H9 (cell line): ENCODE data around the gene MYOM1. TPM values are rescaled to one million over a fixed set of nuclear protein-coding genes. Genes with fewer than 3 reads are reported as not detected.

Experiments
- DNase-seq: peaks from one replicate; pipeline ENCODE4 v3.0.0-alpha.2; 2017
- H2AFZ ChIP-seq: one replicate; pipeline ENCODE4 v1.6.1; 2013; ENCODE audit warnings: mild to moderate bottlenecking, low read length, control low read depth, moderate library complexity
- H2AK5ac ChIP-seq: 2 replicates; pipeline ENCODE4 v1.6.1; 2013; ENCODE audit warnings: low read length, control low read depth, mixed read lengths; ENCODE audit not compliant: insufficient read length
- H2BK120ac ChIP-seq: one replicate; pipeline ENCODE4 v1.6.1; 2013; ENCODE audit warnings: low read depth, mild to moderate bottlenecking, low read length, control low read depth, inconsistent platforms; ENCODE audit not compliant: poor library complexity, severe bottlenecking
- H2BK12ac ChIP-seq: 2 replicates; pipeline ENCODE4 v1.6.1; 2013; ENCODE audit warnings: low read length, control low read depth, mixed read lengths, low read depth; ENCODE audit not compliant: insufficient read length
- H2BK15ac ChIP-seq: 2 replicates; pipeline ENCODE4 v1.6.1; 2013; ENCODE audit warnings: low read depth, low read length, control low read depth
- H2BK20ac ChIP-seq: one replicate; pipeline ENCODE4 v1.6.1; 2013; ENCODE audit warnings: low read depth, mild to moderate bottlenecking, low read length, control low read depth, inconsistent platforms; ENCODE audit not compliant: poor library complexity, severe bottlenecking
- H2BK5ac ChIP-seq: 2 replicates; pipeline ENCODE4 v1.6.1; 2013; ENCODE audit warnings: low read length, control low read depth, mixed read lengths; ENCODE audit not compliant: insufficient read length
- H3K14ac ChIP-seq: 2 replicates; pipeline ENCODE4 v1.6.1; 2013; ENCODE audit warnings: low read length, control low read depth; ENCODE audit not compliant: insufficient read depth
- H3K18ac ChIP-seq: 2 replicates; pipeline ENCODE4 v1.6.1; 2013; ENCODE audit warnings: low read depth, mild to moderate bottlenecking, mixed read lengths, low read length, control low read depth; ENCODE audit not compliant: insufficient read length
- H3K23ac ChIP-seq: 2 replicates; pipeline ENCODE4 v1.6.1; 2013; ENCODE audit warnings: low read length, control low read depth, mixed read lengths, low read depth; ENCODE audit not compliant: insufficient read length
- H3K23me2 ChIP-seq: 2 replicates; pipeline ENCODE4 v1.6.1; 2013; ENCODE audit warnings: low read depth, mild to moderate bottlenecking, mixed read lengths, low read length, control low read depth; ENCODE audit not compliant: insufficient read length, poor library complexity, severe bottlenecking
- H3K27ac ChIP-seq: 2 replicates; pipeline ENCODE4 v1.5.1; 2013; ENCODE audit warnings: low read length, control low read depth, mixed read lengths, low read depth; ENCODE audit not compliant: insufficient read length
- H3K27me3 ChIP-seq: 2 replicates; pipeline ENCODE4 v1.6.1; 2013; ENCODE audit warnings: low read length, control low read depth, inconsistent platforms; ENCODE audit not compliant: insufficient read depth
- H3K4ac ChIP-seq: 2 replicates; pipeline ENCODE4 v1.6.1; 2013; ENCODE audit warnings: low read depth, mild to moderate bottlenecking, control low read depth, inconsistent platforms, low read length, moderate library complexity
- H3K4me1 ChIP-seq: 2 replicates; pipeline ENCODE4 v1.6.1; 2013; ENCODE audit warnings: low read length, control low read depth, inconsistent platforms; ENCODE audit not compliant: insufficient read depth
- H3K4me2 ChIP-seq: 2 replicates; pipeline ENCODE4 v1.6.1; 2013; ENCODE audit warnings: low read length, control low read depth, mixed read lengths; ENCODE audit not compliant: insufficient read length, insufficient read depth
- H3K56ac ChIP-seq: 2 replicates; pipeline ENCODE4 v1.6.1; 2013; ENCODE audit warnings: low read depth, mild to moderate bottlenecking, mixed read lengths, low read length, control low read depth; ENCODE audit not compliant: insufficient read length
- H3K79me1 ChIP-seq: 2 replicates; pipeline ENCODE4 v1.6.1; 2013; ENCODE audit warnings: low read depth, mild to moderate bottlenecking, moderate library complexity, low read length, control low read depth, inconsistent platforms; ENCODE audit not compliant: insufficient read depth, poor library complexity, severe bottlenecking
- H3K79me2 ChIP-seq: 2 replicates; pipeline ENCODE4 v1.6.1; 2013; ENCODE audit warnings: low read length, control low read depth, inconsistent platforms; ENCODE audit not compliant: insufficient read depth
- H3K9ac ChIP-seq: 2 replicates; pipeline ENCODE4 v1.6.1; 2013; ENCODE audit warnings: low read length, control low read depth, mixed read lengths; ENCODE audit not compliant: insufficient read length; ENCODE audit errors: extremely low read depth
- H3K9me3 ChIP-seq: one replicate; pipeline ENCODE4 v1.6.1; 2013; ENCODE audit warnings: low read depth, low read length, inconsistent platforms; ENCODE audit not compliant: control insufficient read depth
- H3T11ph ChIP-seq: one replicate; pipeline ENCODE4 v1.6.1; 2013; ENCODE audit warnings: mild to moderate bottlenecking, low read length, control low read depth, inconsistent platforms
- H4K20me1 ChIP-seq: one replicate; pipeline ENCODE4 v1.6.1; 2013; ENCODE audit not compliant: control insufficient read depth, insufficient read length, insufficient read depth
- H4K5ac ChIP-seq: 2 replicates; pipeline ENCODE4 v1.6.1; 2013; ENCODE audit warnings: low read depth, mild to moderate bottlenecking, mixed read lengths, low read length, control low read depth; ENCODE audit not compliant: insufficient read length
- H4K8ac ChIP-seq: replicated peaks from 2 replicates; pipeline ENCODE4 v1.6.1; 2013; ENCODE audit warnings: low read length, control low read depth, mixed read lengths, low read depth; ENCODE audit not compliant: insufficient read length
- H4K91ac ChIP-seq: 2 replicates; pipeline ENCODE4 v1.6.1; 2013; ENCODE audit warnings: low read depth, mild to moderate bottlenecking, moderate library complexity, mixed read lengths, low read length, control low read depth; ENCODE audit not compliant: insufficient read length
- H3K27ac Mint-ChIP-seq, 3 experiments: 2 replicates in 2 of 3; 3 replicates in 1 of 3; pipeline ENCODE4 v1.8.0; 2020 to 2021; ENCODE audit warnings: mixed read lengths in 3 of 3, mild to moderate bottlenecking in 1 of 3, moderate library complexity in 1 of 3
- H3K27me3 Mint-ChIP-seq: 2 replicates; pipeline ENCODE4 v1.8.0; 2021; ENCODE audit warnings: low read depth, mild to moderate bottlenecking, moderate library complexity, mixed read lengths
- H3K36me3 Mint-ChIP-seq, 3 experiments: 2 replicates in 2 of 3; 3 replicates in 1 of 3; pipeline ENCODE4 v1.8.0; 2020 to 2021; ENCODE audit warnings: low read depth in 3 of 3, mixed read lengths in 3 of 3; ENCODE audit not compliant: insufficient read depth in 1 of 3
- H3K4me1 Mint-ChIP-seq, 2 experiments: 2 replicates each; pipeline ENCODE4 v1.8.0; 2020; ENCODE audit warnings: mixed read lengths in 2 of 2
- H3K4me3 Mint-ChIP-seq, 2 experiments: 2 replicates in 1 of 2; 3 replicates in 1 of 2; pipeline ENCODE4 v1.8.0; 2020 to 2021; ENCODE audit warnings: mild to moderate bottlenecking in 2 of 2, mixed read lengths in 2 of 2, moderate library complexity in 1 of 2
- H3K9me3 Mint-ChIP-seq, 2 experiments: 2 replicates in 1 of 2; 3 replicates in 1 of 2; pipeline ENCODE4 v1.8.0; 2020; ENCODE audit warnings: mild to moderate bottlenecking in 2 of 2, mixed read lengths in 2 of 2, moderate library complexity in 1 of 2
- WGBS: extraction: QIAGEN DNeasy Blood & Tissue Kit; methylation state at CpG from one replicate; pipeline ENCODE4 v1.1.7; 2013; ENCODE audit warnings: missing lambda C conversion rate, low lambda C conversion rate, mixed read lengths; ENCODE audit not compliant: insufficient read length; ENCODE audit errors: extremely low coverage; 5-methylcytosine and 5-hydroxymethylcytosine counted together
- total RNA-seq: library from RNA; stranded (reverse); gene quantifications from 2 replicates; pipeline ENCODE4 v1.2.1, GENCODE V29; 2021
- TF ChIP-seq, protein P1 (sequence below): fragments of 200-600 bp; sonication (generic); conservative IDR thresholded peaks from 3 replicates; pipeline ENCODE4 v1.8.0; 2021; ENCODE audit warnings: antibody characterized with exemption, mild to moderate bottlenecking

Gene MYOM1
- total RNA-seq, 1 experiment from 2014 or later: 0.17 TPM

DNA sequence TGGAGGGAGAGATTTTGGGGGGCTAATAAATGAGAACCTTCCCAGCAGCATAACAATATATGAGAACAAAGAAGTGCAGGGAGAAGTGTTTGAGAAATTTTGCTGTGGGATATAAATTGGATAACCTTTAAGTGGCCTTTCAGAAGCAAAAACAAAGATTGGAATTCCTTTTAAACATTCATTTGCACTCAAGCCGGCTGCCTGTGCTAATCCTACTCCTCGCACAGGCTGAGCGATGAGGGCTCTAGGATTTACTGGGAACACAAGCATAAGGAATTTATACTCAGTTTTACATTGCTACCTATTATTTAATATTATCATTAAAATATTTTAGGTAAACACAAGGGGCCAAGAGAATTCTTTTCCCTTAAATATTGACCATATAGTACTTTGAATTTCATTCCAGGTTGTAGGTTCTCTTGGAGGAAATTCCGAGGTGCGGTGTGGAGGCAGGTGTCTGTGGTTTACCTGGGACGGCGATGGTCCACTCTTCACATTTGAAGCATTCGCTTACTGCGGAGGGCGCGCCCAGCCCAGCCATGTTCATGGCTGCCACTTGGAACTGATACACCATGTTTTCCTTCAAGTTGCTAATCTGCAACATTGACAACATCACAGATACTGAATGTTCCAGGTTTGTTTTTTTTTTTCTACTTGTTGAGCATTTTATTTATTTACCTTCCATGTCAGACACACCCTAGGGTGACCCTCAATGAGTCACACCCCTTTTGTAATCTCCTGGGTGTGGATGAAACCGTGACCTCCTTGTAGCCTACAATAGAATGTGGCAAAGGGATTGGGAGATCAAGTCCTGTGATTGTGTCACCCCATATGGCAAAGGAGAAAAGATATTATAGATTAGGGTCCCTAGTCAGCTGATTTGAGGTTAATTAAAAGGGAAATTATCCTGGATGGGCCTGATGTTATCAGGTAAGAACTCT, 100.1 kb downstream of the MYOM1 start:
- DNase-seq: no peak
- no peak overlapping the region for H3K9ac ChIP-seq
- H2BK20ac ChIP-seq: no peak overlapping the region
- TF ChIP-seq, protein P1, sequence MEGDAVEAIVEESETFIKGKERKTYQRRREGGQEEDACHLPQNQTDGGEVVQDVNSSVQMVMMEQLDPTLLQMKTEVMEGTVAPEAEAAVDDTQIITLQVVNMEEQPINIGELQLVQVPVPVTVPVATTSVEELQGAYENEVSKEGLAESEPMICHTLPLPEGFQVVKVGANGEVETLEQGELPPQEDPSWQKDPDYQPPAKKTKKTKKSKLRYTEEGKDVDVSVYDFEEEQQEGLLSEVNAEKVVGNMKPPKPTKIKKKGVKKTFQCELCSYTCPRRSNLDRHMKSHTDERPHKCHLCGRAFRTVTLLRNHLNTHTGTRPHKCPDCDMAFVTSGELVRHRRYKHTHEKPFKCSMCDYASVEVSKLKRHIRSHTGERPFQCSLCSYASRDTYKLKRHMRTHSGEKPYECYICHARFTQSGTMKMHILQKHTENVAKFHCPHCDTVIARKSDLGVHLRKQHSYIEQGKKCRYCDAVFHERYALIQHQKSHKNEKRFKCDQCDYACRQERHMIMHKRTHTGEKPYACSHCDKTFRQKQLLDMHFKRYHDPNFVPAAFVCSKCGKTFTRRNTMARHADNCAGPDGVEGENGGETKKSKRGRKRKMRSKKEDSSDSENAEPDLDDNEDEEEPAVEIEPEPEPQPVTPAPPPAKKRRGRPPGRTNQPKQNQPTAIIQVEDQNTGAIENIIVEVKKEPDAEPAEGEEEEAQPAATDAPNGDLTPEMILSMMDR: no peak
- no peak overlapping the region for H2AFZ ChIP-seq
- no peaks in the 10 kb centered on the region for H3K79me1 ChIP-seq
- no peak overlapping the region for H2AK5ac ChIP-seq
- H3K27ac Mint-ChIP-seq: no peak overlapping the region
- peaks cover 20 to 22% of the 10 kb centered on the region in 2 experiments for H3K4me1 Mint-ChIP-seq
- no peak overlapping the region for H4K5ac ChIP-seq
- H3K4me1 ChIP-seq: 0 out of 2 replicates have a peak, but pooled peaks cover 3% of the 10 kb centered on the region
- H3K4ac ChIP-seq: no peak overlapping the region
- no peak overlapping the region for H3K56ac ChIP-seq
- no peaks in the 10 kb centered on the region for H3K36me3 Mint-ChIP-seq
- H3K27me3 ChIP-seq: no peaks in the 10 kb centered on the region
- no peak overlapping the region for H3K14ac ChIP-seq
- no peak overlapping the region for H2BK12ac ChIP-seq
- H3K23ac ChIP-seq: no peak overlapping the region
- no peaks in the 10 kb centered on the region for H3K9me3 Mint-ChIP-seq
- no peaks in the 10 kb centered on the region for H4K20me1 ChIP-seq
- H4K91ac ChIP-seq: no peak overlapping the region
- H3T11ph ChIP-seq: no peak overlapping the region
- H2BK5ac ChIP-seq: no peak overlapping the region
- no peak overlapping the region for H3K27ac ChIP-seq
- no peak overlapping the region for H2BK15ac ChIP-seq
- no peak overlapping the region for H4K8ac ChIP-seq
- no peaks in the 10 kb centered on the region for H3K23me2 ChIP-seq
- H3K18ac ChIP-seq: no peak overlapping the region
- H3K4me2 ChIP-seq: no peak overlapping the region
- H3K79me2 ChIP-seq: no peaks in the 10 kb centered on the region
- WGBS: no CpG with 5 or more reads among the region's 12 CpGs
- H3K4me3 Mint-ChIP-seq: no peak overlapping the region
- H2BK120ac ChIP-seq: no peak overlapping the region
- H3K27me3 Mint-ChIP-seq: no peaks in the 10 kb centered on the region
- H3K9me3 ChIP-seq: no peaks in the 10 kb centered on the region
